Peyer's patch (tissue), 4 donors: ENCODE measurements around the gene OR2T35. TPM values are rescaled to one million over a fixed set of nuclear protein-coding genes. Genes with fewer than 3 reads are reported as not detected.

ENCODE experiments used
- DNase-seq, 3 donors: peaks; one replicate each; pipeline ENCODE4 v3.0.0-alpha.2; 2017 to 2019
- H3K27ac ChIP-seq, 4 donors: fragments of 200-600 bp; sonication (generic); one replicate each; pipeline ENCODE4 v1.5.1; 2016 to 2019
- H3K27me3 ChIP-seq, 2 donors: fragments of 200-600 bp; sonication (generic); one replicate each; pipeline ENCODE4 v1.5.1; 2019
- H3K36me3 ChIP-seq, 3 donors: fragments of 200-600 bp; sonication (generic); one replicate each; pipeline ENCODE4 v1.5.1; 2016 to 2019
- H3K4me1 ChIP-seq, 4 donors: fragments of 200-600 bp; sonication (generic); one replicate each; pipeline ENCODE4 v1.5.1; 2016 to 2019
- H3K4me3 ChIP-seq, 4 donors: fragments of 200-600 bp; sonication (generic); 1 replicate in 3 of 4; 2 replicates in 1 of 4; pipeline ENCODE4 v1.5.1; 2016 to 2019; ENCODE audit warnings: mild to moderate bottlenecking in 1 of 4
- H3K9me3 ChIP-seq, 4 donors: fragments of 200-600 bp; sonication (generic); one replicate each; pipeline ENCODE4 v1.5.1; 2016 to 2019; ENCODE audit warnings: mild to moderate bottlenecking in 1 of 4
- CTCF ChIP-seq, 6 experiments: fragments of 450-650 bp in 4 of 6; fragments of 200-600 bp in 2 of 6; sonication (generic) in 1 of 6; IDR thresholded peaks; one replicate each; pipeline ENCODE4 v1.5.1; 2017 to 2019; ENCODE audit warnings: antibody characterized with exemption in 6 of 6, mild to moderate bottlenecking in 3 of 6, moderate library complexity in 1 of 6
- POLR2A ChIP-seq, 2 donors: fragments of 450-650 bp; IDR thresholded peaks; one replicate each; pipeline ENCODE4 v1.5.1; 2017; ENCODE audit warnings: antibody characterized with exemption in 2 of 2, mild to moderate bottlenecking in 2 of 2, moderate library complexity in 2 of 2
- total RNA-seq, 4 donors: library from RNA; depleted of rRNA; stranded (reverse); fragments of >200 nt; gene quantifications; one replicate each; pipeline ENCODE4 v1.1.0, GENCODE V29; 2016

Gene OR2T35
- total RNA-seq, 4 donors from 2014 or later, result not detected

- Histone ChIP-seq H3K4me3 (no peak overlapping the region), H3K27ac (no peak overlapping the region)
- no peak for TF ChIP-seq CTCF (IDR thresholded peaks at IDR 0.05)
- TF ChIP-seq POLR2A (IDR thresholded peaks at IDR 0.05), result no peak
Measured at GRCh38 chr1:248621770-248622169, 23.3 kb downstream of the OR2T35 start.

GRCh38 chr1:248618878-248619277 lies 26.2 kb downstream of the OR2T35 start:
- no peaks in the 10 kb centered on the region for H3K4me1 ChIP-seq
- DNase-seq, result peak; percentile 53 to 87 (median 62)
- no peak overlapping the region for H3K4me3 ChIP-seq
- H3K36me3 ChIP-seq, result no peaks in the 10 kb centered on the region
- TF ChIP-seq POLR2A (IDR thresholded peaks at IDR 0.05) (no peak), CTCF (IDR thresholded peaks at IDR 0.05) (peak in 4 of 6 experiments; percentile 47 to 63 (median 62))
- H3K9me3 ChIP-seq, result no peaks in the 10 kb centered on the region
- no peak overlapping the region for H3K27ac ChIP-seq
- no peaks in the 10 kb centered on the region for H3K27me3 ChIP-seq

More at GRCh38 chr1:248621770-248622169, 23.3 kb downstream of the OR2T35 start:
- Histone ChIP-seq H3K27me3 (no peaks in the 10 kb centered on the region), H3K4me1 (no peaks in the 10 kb centered on the region), H3K9me3 (no peaks in the 10 kb centered on the region), H3K36me3 (no peaks in the 10 kb centered on the region)
- DNase-seq, result no peak

GRCh38 chr1:248618119-248618518 lies 27.0 kb downstream of the OR2T35 start:
- no peaks in the 10 kb centered on the region for H3K36me3 ChIP-seq
- H3K9me3 ChIP-seq, result no peaks in the 10 kb centered on the region
- DNase-seq, result no peak
- H3K27ac ChIP-seq, result no peak overlapping the region
- no peak for TF ChIP-seq POLR2A (IDR thresholded peaks at IDR 0.05)
- no peak for TF ChIP-seq CTCF (IDR thresholded peaks at IDR 0.05)
- no peaks in the 10 kb centered on the region for H3K4me1 ChIP-seq
- H3K4me3 ChIP-seq, result no peak overlapping the region
- no peaks in the 10 kb centered on the region for H3K27me3 ChIP-seq

- no peaks in the 10 kb centered on the region for H3K36me3 ChIP-seq
- no peaks in the 10 kb centered on the region for H3K27me3 ChIP-seq
- H3K4me1 ChIP-seq, result no peaks in the 10 kb centered on the region
- no peak overlapping the region for H3K27ac ChIP-seq
- H3K9me3 ChIP-seq, result no peaks in the 10 kb centered on the region
- TF ChIP-seq CTCF (IDR thresholded peaks at IDR 0.05) (no peak), POLR2A (IDR thresholded peaks at IDR 0.05) (no peak)
- no peak overlapping the region for H3K4me3 ChIP-seq
- DNase-seq, result no peak
Measured at GRCh38 chr1:248613742-248614141, 31.3 kb downstream of the OR2T35 start.

GRCh38 chr1:248611883-248612414 lies 33.1 kb downstream of the OR2T35 start:
- TF ChIP-seq POLR2A (IDR thresholded peaks at IDR 0.05) (no peak), CTCF (IDR thresholded peaks at IDR 0.05) (no peak)
- no peaks in the 10 kb centered on the region for H3K27me3 ChIP-seq
- no peak for DNase-seq
- H3K9me3 ChIP-seq, result no peaks in the 10 kb centered on the region
- H3K36me3 ChIP-seq, result no peaks in the 10 kb centered on the region
- no peaks in the 10 kb centered on the region for H3K4me1 ChIP-seq
- H3K4me3 ChIP-seq, result no peak overlapping the region
- no peak overlapping the region for H3K27ac ChIP-seq

GRCh38 chr1:248610301-248610700 lies 34.8 kb downstream of the OR2T35 start:
- no peak for DNase-seq
- TF ChIP-seq CTCF (IDR thresholded peaks at IDR 0.05), result no peak
- no peak for TF ChIP-seq POLR2A (IDR thresholded peaks at IDR 0.05)
- no peaks in the 10 kb centered on the region for H3K36me3 ChIP-seq
- no peak overlapping the region for H3K4me3 ChIP-seq
- H3K4me1 ChIP-seq, result no peaks in the 10 kb centered on the region
- H3K27me3 ChIP-seq, result no peaks in the 10 kb centered on the region
- H3K9me3 ChIP-seq, result no peaks in the 10 kb centered on the region
- no peak overlapping the region for H3K27ac ChIP-seq
